Activated CD4-positive, alpha-beta T cell treated with anti-CD3 and anti-CD28 coated beads for 48 hours (primary cell): Measurements from ENCODE around the gene ZNF302.

Source experiments
- DNase-seq: peaks from one replicate; pipeline ENCODE4 v3.0.0-alpha.2; 2020

ZNF302 gene

GRCh38 chr19:34733746-34734536, 56.5 kb downstream of the ZNF302 start, which contains the start of gene ZNF181:
Gene ZNF181, plus strand, starts transcription at chr19:34734243. Its CDS starts 795 bp downstream, at chr19:34735038.
- DNase-seq: peak; percentile 88

GRCh38 chr19:34734537-34735103, 57.1 kb downstream of the ZNF302 start:
- DNase-seq: no peak
